ENCODE results near the gene ZNF639. TPM values are rescaled to one million over a fixed set of nuclear protein-coding genes. Genes with fewer than 3 reads are reported as not detected.
A peak's percentile ranks its signal among the peaks of the same experiment; 100 is the strongest.

The ZNF639 gene
- total RNA-seq, 1 donor from 2014 or later = 37.3 TPM

DNA sequence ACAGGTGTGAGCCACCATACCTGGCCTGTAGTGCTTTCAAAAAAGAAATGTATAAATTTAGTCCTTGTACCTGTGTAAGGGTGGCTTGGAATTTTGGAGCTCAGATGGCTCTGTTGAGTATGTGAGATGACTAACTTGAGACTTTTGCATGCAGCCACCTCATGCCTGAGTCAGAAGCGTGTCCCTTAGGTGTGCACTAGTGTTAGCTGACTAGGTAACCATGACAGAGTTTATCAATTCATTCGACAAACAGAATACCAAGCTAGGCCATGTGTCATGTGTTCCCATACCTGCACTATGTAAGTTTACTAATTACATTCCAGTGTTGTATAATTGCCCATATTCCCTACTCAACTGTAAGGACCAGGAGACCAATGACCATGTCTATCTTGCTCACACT is 4.0 kb upstream of the ZNF639 start:
- Histone ChIP-seq H3K27me3 (no peaks in the 10 kb centered on the region), H3K4me3 (no peak overlapping the region), H3K36me3 (no peaks in the 10 kb centered on the region), H3K4me1 (peaks cover 9% of the 10 kb centered on the region), H3K9me3 (no peaks in the 10 kb centered on the region), H3K27ac (no peak overlapping the region)
- TF ChIP-seq, protein P1, sequence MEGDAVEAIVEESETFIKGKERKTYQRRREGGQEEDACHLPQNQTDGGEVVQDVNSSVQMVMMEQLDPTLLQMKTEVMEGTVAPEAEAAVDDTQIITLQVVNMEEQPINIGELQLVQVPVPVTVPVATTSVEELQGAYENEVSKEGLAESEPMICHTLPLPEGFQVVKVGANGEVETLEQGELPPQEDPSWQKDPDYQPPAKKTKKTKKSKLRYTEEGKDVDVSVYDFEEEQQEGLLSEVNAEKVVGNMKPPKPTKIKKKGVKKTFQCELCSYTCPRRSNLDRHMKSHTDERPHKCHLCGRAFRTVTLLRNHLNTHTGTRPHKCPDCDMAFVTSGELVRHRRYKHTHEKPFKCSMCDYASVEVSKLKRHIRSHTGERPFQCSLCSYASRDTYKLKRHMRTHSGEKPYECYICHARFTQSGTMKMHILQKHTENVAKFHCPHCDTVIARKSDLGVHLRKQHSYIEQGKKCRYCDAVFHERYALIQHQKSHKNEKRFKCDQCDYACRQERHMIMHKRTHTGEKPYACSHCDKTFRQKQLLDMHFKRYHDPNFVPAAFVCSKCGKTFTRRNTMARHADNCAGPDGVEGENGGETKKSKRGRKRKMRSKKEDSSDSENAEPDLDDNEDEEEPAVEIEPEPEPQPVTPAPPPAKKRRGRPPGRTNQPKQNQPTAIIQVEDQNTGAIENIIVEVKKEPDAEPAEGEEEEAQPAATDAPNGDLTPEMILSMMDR (IDR thresholded peaks at IDR 0.05) = no peak
- no peak for TF ChIP-seq POLR2A (IDR thresholded peaks at IDR 0.05)
- no peak for TF ChIP-seq POLR2AphosphoS5 (IDR thresholded peaks at IDR 0.05; ENCODE audit: insufficient read depth in 1 of 2, low read depth in 1 of 2)
- DNase-seq (ENCODE audit: extremely low spot score in 2 of 2) = no peak
- intact Hi-C loops (cut with DNase I) = no loop called here

DNA sequence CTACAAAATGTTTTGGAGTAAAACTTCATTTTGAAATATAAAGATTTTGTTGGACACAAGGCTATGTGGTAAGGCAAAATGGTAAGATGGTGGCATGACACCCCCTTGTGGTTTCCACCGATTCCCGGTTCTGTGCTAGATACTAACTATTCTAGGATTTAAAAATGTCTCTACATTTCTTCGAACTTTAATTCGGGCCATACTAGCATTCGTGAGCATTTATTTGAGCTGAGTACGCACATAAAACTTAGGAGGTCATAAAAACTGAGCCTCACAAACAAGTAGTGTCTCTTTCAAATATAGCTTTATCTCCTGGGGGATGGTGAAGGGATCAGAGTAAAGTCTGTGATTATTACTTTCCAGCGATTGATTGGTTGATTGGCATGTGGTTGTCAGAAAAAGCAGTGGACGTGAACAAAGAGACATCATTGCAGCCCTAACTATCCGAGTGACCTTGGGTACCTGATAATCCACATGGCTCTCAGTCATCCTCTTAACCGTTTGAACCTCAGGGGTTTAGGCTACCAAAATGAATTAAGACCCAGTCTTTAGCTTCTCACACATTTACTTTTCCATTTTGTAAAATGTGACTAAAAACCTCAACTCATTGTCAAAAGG is 1.1 kb upstream of the ZNF639 start:
- intact Hi-C loops (cut with DNase I) = loop anchor here (2.0 to 10.0 kb wide), 2 partner anchors 173 to 217 kb away; partner anchors contain the start of gene PIK3CA
- Histone ChIP-seq H3K27me3 (no peaks in the 10 kb centered on the region), H3K27ac (peak overlapping the region; percentile 97), H3K4me3 (peak overlapping the region; percentile 58 to 88), H3K9me3 (no peaks in the 10 kb centered on the region), H3K36me3 (no peaks in the 10 kb centered on the region), H3K4me1 (peaks cover 27% of the 10 kb centered on the region)
- TF ChIP-seq, protein P1 (IDR thresholded peaks at IDR 0.05) = peak in 2 of 3 experiments; percentile 50 to 65
- no peak for TF ChIP-seq POLR2AphosphoS5 (IDR thresholded peaks at IDR 0.05; ENCODE audit: insufficient read depth in 1 of 2, low read depth in 1 of 2)
- no peak for DNase-seq (ENCODE audit: extremely low spot score in 2 of 2)

DNA sequence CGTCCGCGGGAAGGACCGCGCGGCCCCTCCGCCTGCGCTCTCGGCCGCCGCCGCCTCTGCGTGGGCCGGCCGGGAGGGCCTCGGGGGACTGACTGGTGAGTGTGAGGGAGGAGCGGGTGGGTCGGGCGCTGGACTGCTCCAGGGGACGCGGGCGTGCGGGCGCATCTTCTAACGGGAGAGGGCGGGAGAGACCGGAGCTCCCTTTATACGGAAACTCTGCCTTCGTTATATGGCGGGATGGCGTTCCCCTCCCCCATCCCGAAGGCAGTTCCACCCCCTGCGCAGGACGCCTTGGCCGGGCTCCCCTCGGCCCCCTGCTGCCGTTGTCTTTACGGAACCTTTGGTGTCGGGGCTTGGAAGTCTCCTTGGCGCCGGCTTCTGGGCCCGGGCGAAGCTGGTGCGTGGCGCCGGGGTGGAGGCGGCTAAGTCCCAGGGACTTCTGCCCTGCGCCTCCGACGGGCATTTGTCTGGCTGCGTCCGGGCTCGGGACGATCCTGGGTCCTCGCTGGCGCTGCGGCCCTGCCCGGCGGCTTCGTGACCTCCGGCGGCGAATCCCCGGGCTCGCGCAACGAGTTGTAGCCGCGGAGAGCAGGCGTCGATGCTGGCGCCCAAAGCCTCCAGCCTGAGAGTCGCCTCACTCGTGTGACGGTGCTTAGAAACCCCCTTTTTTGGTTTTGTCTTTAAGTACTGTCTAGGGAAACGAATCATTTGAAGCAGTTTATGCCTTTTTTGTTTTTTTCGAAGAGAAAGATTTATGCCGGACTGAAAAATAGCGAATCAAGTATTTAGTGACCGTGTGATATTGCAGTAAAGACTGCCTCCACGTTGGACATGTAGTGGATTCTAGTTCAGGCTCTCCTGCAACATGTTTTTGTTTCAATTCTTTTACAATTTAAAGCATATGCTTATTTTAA is 623 bp downstream of the ZNF639 start:
- no peak for DNase-seq (ENCODE audit: extremely low spot score in 2 of 2)
- Histone ChIP-seq H3K4me3 (peak overlapping the region; percentile 58 to 88), H3K4me1 (peaks cover 31% of the 10 kb centered on the region), H3K27ac (peak overlapping the region; percentile 97), H3K36me3 (no peaks in the 10 kb centered on the region), H3K27me3 (no peaks in the 10 kb centered on the region), H3K9me3 (no peaks in the 10 kb centered on the region)
- intact Hi-C loops (cut with DNase I) = loop anchor here (2.0 to 10.0 kb wide), 3 partner anchors 175 to 307 kb away; partner anchors contain the start of gene PIK3CA
- TF ChIP-seq POLR2A (IDR thresholded peaks at IDR 0.05) (no peak), POLR2AphosphoS5 (IDR thresholded peaks at IDR 0.05; ENCODE audit: insufficient read depth in 1 of 2, low read depth in 1 of 2) (peak; percentile 7 to 58)
- TF ChIP-seq, protein P1 (IDR thresholded peaks at IDR 0.05) = peak in 1 of 3 experiments; percentile 7

DNA sequence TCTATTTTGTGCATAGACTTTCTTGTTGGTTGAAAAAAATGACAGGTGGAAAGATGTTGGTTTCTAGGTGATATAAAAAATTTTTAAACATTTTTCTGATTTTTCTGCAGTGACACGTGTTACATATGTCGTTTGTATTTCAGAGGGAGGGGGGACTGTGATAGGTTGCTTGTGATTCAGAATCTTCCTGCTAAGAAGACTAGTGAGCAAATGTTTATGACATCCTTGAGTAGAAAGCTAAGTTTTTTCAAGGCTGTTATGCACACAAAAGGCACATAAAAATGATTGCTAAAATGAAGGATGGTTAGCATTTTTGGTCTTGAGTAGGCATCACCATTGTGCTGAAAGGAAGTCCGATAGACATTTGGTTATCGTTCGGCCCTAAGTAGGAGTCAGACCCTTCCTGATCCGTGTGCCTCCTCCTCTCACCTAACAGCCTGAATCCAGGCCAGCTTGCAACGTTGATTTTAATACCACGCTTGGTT is 1.5 kb downstream of the ZNF639 start:
- Histone ChIP-seq H3K36me3 (peaks cover 0 to 6% of the 10 kb centered on the region in 2 donors), H3K27me3 (no peaks in the 10 kb centered on the region), H3K9me3 (no peaks in the 10 kb centered on the region), H3K4me1 (peaks cover 31% of the 10 kb centered on the region), H3K4me3 (peak overlapping the region; percentile 58 to 88), H3K27ac (peak overlapping the region; percentile 97)
- intact Hi-C loops (cut with DNase I) = loop anchor here (2.0 to 10.0 kb wide), 2 partner anchors 220 to 308 kb away; no protein-coding TSS in a partner anchor
- TF ChIP-seq, protein P1 (IDR thresholded peaks at IDR 0.05) = no peak
- TF ChIP-seq POLR2A (IDR thresholded peaks at IDR 0.05) (no peak), POLR2AphosphoS5 (IDR thresholded peaks at IDR 0.05; ENCODE audit: insufficient read depth in 1 of 2, low read depth in 1 of 2) (no peak)
- no peak for DNase-seq (ENCODE audit: extremely low spot score in 2 of 2)

Measured in vagina (tissue), 2 donors.